Subcutaneous adipose tissue (tissue), 4 donors: ENCODE measurements around the gene ZNF789. TPM values are rescaled to one million over a fixed set of nuclear protein-coding genes. Genes with fewer than 3 reads are reported as not detected.

Experiments used
- total RNA-seq, 4 donors: library from RNA; depleted of rRNA; stranded (reverse); fragments of >200 nt; gene quantifications; one replicate each; pipeline ENCODE4 v1.1.0, GENCODE V29; 2016
- TF ChIP-seq, protein P1 (sequence below): fragments of 450-650 bp; IDR thresholded peaks from one replicate; pipeline ENCODE4 v1.5.1; 2016; ENCODE audit warnings: low read depth, mild to moderate bottlenecking, control low read depth, antibody characterized with exemption, moderate library complexity

The ZNF789 gene
- total RNA-seq, 4 donors from 2014 or later, result 4.5 to 7.3 (median 5.9) TPM

GRCh38 chr7:99478464-99479440 is 6.1 kb downstream of the ZNF789 start:
- TF ChIP-seq, protein P1, sequence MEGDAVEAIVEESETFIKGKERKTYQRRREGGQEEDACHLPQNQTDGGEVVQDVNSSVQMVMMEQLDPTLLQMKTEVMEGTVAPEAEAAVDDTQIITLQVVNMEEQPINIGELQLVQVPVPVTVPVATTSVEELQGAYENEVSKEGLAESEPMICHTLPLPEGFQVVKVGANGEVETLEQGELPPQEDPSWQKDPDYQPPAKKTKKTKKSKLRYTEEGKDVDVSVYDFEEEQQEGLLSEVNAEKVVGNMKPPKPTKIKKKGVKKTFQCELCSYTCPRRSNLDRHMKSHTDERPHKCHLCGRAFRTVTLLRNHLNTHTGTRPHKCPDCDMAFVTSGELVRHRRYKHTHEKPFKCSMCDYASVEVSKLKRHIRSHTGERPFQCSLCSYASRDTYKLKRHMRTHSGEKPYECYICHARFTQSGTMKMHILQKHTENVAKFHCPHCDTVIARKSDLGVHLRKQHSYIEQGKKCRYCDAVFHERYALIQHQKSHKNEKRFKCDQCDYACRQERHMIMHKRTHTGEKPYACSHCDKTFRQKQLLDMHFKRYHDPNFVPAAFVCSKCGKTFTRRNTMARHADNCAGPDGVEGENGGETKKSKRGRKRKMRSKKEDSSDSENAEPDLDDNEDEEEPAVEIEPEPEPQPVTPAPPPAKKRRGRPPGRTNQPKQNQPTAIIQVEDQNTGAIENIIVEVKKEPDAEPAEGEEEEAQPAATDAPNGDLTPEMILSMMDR, result no peak

DNA sequence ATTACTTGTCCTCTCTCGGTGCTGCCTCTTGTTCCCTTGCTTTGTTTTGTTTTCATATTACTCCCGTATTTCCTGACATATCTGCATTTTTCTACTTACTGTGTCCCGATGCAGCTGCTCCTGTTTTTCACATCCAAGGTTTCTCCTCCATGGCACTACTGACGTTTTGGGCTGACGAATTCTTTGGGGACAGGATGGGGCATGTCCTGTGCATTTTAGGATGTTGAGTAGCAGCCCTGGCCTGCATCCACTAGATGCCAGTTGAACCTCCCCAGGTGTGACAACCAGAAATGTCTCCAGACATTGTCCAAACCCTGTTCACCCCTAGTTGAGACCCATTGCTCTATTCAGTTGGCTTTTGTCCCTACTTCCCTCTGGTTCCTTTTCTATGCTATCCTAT is 12.4 kb downstream of the ZNF789 start:
- TF ChIP-seq, protein P1, result no peak

DNA sequence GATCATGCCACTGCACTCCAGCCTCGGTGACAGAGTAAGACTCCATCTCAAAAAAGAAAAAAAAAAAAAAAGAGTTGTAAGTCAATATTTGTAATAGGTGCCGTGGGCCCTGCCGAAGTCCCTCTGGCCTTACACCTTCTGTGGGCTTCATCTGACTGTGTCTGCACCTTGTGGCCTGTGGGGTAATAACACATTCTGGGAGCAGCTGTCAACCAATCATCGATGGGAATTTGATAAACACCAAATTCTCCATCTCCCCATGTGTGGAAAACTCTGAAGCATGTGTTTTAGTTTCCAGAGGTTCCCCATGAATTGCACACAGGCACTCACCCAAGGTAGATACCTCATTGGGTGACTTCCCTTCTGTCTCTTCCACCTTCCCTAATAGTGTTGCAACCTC is 16.5 kb downstream of the ZNF789 start:
- TF ChIP-seq, protein P1, result no peak

DNA sequence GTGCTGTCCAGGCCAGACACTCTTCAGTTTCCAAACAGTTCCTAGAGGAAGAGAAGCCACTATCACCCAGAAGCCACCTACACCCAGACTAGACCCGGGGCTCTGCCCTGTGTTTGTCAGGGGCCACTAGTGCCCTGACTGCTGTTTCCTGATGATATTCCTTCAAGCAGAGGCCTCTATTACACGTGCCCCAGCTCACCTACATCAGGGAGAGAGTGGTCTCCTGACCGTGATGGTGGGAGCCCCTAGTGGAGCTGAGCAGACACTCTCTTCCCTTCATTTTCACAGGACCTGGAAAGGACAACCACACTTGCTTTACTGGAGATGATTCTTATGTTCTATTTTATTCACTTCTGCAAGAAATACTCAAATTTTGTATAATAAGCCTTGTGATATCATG is 18.2 kb downstream of the ZNF789 start:
- TF ChIP-seq, protein P1, result no peak

DNA sequence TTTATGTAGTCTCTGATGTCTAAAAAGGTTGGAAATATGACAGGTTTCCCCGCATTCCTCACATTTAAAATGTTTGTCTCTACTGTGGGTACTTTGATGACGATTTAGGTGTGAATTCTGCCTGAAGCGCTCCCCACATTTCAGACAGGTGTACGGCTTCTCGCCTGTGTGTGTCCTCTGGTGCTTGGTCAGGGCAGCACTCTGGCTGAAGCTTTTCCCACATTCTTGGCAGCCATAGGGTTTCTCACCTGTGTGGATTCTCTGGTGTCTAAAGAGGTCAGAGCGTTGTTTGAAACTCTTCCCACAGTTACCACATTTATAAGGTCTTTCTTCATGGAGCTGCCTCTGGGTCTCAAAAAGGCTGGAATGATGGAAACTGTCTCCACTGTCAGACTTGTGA is 21.1 kb downstream of the ZNF789 start:
- TF ChIP-seq, protein P1, result no peak

GRCh38 chr7:99497766-99498545 is 25.3 kb downstream of the ZNF789 start:
- TF ChIP-seq, protein P1, result no peak

- TF ChIP-seq, protein P1, result no peak
Observed at GRCh38 chr7:99498546-99498944, 25.9 kb downstream of the ZNF789 start.
